Measurements from ENCODE around the gene SPOPL.
"Not testable (repeated sequence)": the region's sequence is repeated elsewhere in the genome, so short reads cannot be mapped to it uniquely, and the experiment has no call there.

SPOPL gene

DNA sequence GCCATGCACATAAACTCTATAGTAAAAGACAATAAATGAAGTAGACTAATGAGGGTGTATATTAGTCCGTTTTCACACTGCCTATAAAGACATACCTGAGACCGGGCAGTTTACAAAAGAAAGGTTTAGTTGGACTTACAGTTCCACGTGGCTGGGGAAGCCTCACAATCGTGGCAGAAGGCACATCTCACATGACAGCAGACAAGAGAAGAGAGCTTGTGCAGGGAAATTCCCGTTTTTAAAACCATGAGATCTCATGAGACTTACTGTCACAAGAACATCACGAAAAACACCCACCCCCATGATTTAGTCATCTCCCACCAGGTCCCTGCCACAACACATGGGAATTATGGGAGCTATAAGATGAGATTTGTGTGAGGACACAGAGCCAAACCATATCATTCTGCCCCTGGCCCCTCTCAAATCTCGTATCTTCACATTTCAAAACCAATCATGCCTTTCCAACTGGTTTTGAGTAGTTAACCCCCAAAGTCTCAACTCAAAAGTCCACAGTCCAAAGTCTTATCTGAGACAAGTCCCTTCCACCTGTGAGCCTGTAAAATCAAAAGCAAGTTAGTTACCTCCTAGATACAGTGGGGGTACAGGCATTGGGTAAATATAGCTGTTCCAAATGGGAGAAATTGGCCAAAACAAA lies 21.6 kb downstream of the SPOPL start:
- not testable (repeated sequence) for DNase-seq

DNA sequence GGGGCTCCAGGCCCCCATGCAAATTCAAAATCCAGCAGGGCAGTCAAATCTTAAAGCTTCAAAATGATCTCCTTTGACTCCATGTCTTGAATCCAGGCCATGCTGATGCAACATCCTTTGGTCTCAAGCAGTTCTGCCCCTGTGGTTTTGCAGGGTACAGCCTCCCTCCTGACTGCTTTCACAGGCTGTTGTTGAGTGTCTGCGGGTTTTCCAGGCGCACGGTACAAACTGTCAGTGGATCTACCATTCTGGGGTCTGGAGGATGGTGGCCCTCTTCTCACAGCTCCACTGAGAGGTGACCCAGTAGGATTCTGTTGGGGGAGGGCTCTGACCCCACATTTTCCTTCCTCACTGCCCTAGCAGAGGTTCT lies 22.1 kb downstream of the SPOPL start:
- DNase-seq: not testable (repeated sequence)

DNA sequence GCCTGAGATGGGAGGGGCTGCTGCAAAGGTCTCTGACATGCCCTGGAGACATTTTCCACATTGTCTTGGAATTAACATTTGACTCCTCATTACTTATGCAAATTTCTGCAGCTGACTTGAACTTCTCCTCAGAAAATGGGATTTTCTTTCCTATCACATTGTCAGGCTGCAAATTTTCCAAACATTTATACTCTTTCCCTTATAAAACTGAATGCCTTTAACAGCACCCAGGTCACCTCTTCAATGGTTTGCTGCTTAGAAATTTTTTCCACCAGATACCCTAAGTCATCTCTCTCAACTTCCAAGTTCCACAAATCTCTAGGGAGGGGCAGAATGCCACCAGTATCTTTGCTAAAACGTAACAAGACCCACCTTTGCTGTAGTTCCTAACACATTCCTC lies 22.8 kb downstream of the SPOPL start:
- not testable (repeated sequence) for DNase-seq

DNA sequence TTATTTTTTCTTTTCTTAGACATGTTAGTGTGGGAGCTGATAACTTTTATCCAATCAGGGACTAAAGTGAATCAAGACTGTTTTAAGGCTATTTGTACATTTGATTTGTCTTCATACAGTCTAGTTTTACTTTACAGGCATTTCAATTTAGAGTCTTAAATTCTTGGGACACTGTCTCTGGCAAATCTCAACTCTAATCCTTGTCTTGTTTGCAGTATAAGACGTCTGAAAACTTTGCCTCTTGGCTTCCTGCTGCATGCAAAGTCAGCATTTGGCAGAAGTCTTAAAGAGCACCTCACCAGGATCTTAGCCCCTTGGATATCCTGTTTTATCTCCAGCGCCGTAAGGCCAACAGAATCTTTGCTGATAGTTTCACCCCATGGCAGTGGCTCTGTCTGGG lies 30.3 kb downstream of the SPOPL start:
- no peak for DNase-seq

DNA sequence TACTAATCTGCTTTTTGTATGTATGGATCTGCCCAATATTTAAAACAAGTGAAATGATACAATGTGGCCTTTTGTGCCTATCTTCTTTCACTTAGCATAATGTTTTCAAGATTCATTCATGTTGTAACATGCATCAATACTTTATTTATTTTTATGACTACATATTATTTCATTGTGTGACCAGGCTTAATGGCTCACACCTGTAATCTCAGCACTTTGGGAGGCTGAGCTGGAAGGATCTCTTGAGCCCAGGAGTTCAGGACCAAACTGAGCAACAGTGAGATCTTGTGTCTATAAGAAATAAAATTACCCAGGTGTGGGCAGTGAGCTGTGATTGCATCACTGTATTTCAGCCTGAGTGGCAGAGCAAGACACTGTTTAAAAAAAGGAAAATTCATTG lies 33.2 kb downstream of the SPOPL start:
- DNase-seq: no peak

DNA sequence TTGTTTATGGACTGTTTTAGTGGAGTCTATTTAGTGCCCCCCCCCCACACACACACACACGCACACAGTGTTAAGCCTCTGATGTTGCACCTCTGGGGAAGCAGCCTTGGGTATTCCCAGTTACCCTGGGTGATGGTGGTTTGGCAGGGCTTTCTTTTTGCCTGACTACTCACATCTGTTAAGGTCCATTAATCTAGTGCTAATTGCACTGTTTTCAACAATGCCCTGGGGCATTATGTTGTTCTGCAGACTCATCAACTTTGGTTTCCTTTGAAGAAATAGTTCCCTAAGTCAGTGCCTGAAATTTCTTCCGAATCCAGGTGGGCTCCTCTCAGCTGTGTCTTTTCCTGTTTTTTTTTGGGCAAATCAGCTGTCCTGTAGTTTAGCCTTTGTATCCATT lies 34.7 kb downstream of the SPOPL start:
- no peak for DNase-seq

DNA sequence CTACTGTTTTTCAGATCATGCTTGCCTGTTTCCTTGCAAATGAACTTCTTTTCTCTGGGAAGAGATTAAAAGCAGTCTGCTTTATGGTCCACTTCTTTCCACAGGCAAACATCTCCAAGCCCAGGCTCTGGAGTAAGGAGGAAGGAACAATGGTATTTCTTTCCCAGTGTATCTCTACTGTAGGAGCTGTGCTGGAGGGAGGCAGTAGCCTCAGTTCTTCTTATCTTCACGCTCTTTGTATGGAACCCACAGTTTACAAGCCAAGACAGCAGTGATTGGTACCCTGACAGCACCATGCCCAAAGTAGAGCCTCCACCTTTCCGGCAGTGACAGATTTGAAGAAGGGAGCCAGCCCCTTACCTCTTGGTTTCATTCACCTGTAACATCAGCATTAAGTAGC lies 35.2 kb downstream of the SPOPL start:
- DNase-seq: no peak

DNA sequence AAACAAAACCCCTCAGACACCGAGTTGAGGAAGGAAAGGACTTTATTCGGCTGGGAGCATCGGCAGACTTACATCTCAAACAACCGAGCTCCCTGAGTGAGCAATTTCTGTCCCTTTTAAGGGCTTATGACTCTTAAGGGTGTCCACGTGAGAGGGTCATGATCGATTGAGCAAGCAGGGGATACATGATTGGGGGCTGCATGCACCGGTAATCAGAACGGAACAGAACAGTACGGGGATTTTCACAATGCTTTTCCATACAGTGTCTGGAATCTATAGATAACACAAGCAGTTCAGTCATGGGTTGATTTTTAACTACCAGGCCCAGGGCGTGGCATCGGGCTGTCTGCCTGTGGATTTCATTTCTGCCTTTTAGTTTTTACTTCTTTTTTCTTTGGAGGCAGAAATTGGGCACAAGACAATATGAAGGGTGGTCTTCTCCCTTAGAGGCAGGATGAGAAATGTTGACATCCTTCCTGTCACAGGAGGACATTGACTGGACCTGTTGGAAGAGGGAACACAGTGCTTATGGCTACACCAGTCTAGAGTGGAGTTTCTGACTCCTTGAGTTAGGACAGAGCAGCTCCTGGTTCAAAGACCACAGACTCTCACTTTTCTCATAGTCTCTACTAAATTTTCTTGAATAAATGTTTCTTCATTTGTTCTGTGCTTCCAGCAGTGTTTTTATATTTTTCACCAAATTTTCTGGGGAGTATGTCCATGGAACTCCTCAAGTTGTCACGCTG lies 35.8 kb downstream of the SPOPL start:
- no peak for DNase-seq

DNA sequence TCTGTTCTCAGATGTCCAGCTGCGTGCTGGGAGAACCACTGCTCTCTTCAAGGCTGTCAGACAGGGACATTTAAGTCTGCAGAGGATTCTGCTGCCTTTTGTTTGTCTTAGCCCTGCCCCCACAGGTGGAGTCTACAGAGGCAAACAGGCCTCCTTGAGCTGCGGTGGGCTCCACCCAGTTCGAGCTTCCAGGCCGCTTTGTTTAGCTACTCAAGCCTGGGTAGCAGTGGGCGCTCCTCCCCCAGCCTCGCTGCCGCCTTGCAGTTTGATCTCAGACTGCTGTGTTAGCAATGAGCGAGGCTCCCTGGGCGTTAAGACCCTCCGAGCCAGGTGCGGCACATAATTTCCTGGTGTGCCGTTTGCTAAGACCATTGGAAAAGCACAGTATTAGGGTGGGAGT lies 42.6 kb downstream of the SPOPL start:
- not testable (repeated sequence) for DNase-seq

DNA sequence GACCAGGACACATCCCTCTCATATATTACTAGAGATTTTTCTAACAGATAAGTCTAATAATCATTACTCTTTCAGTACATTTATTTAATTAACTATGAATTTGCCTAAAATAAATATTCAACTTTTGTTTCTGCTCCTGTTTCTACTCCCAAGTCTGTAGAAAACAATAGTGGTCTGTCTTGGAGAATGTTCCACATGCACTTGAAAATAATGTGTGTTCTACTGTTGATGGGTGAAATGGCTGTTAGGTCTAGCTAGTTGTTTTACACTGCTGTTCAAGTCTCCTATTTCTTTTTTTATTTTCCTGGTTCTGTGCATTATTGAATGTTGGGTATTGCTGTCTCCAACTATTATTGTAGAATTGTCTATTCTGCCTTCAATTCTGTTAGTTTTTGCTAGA lies 47.2 kb downstream of the SPOPL start:
- DNase-seq: no peak

DNA sequence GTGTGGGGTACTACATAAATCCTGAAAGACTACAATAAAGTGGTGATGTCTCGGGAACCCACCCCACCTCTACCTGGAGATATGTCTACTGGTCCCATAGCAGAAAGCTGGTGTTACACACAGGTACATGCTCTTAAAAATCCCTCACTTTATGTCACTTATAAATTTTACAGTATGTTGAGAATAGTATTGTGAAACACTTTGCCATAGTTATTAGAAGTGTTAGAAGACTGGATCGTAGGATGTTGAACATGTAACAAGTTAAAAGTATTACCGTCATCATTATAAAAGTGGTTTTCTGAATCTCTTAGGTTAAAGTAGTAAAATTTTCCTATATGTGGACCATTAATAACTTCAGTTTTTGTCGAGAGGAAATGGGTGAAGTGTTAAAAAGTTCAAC lies 48.6 kb downstream of the SPOPL start:
- DNase-seq: no peak

DNA sequence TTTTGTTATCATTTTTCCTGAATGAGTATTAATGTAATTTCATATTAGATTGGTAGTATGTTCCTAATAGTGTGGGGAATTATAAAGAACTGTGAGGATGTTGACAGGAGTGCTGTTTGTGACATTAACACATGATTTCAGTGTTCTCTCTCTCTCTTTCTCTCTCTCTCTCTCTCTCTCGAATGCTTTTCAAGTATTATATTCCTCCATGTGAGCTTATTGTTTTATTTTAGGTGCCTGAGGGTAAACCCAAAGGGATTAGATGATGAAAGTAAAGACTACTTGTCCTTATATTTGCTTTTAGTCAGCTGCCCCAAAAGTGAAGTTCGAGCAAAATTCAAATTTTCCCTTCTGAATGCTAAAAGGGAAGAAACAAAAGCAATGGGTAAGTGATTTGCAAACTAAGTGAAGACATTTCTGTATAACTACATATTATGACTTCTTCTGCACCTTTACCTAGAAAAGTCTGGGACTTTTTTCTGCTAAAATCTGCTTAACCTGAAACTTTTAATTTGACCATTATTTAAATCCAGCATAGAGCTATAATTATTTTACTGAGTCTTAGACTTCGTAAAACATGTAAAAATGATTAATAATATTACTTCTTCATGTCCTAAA lies 49.2 kb downstream of the SPOPL start:
- no peak for DNase-seq

DNA sequence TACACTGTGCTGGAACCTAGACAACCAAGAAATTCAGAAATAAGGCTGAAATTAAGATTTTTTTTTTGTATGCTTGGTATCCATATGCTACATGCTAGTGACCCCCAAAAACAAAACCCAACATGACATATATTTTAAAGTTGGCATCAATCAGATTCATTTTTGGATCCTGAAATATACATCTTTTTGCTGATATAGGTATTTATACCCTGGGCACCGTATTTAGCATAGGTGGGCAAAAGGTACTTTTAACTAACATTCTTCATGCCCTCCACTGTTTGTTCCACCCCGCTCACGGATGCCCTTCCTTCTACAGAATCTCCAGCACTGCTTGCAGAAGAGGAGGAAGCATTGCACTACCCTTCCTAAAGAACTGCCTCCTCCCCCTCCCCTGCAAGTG lies 52.6 kb downstream of the SPOPL start:
- DNase-seq: no peak

DNA sequence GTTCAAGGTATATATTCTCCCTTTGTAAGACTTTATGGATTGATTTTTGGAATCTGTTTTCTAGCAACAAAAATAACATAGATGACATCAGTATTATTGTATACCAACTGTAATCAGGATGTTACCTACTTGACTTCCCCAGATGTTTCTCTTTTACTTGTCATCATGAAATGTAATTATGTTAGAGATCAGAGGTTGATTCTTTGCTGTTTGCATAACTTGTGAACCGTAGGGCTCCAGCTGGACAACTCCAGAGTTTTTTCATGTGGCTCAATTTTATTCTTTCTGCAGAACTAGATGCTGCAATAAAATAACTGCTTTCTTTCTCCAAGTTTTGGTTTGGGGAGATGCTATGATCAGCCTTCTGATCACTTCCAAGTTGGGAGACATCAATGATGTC lies 58.1 kb downstream of the SPOPL start:
- DNase-seq: no peak

DNA sequence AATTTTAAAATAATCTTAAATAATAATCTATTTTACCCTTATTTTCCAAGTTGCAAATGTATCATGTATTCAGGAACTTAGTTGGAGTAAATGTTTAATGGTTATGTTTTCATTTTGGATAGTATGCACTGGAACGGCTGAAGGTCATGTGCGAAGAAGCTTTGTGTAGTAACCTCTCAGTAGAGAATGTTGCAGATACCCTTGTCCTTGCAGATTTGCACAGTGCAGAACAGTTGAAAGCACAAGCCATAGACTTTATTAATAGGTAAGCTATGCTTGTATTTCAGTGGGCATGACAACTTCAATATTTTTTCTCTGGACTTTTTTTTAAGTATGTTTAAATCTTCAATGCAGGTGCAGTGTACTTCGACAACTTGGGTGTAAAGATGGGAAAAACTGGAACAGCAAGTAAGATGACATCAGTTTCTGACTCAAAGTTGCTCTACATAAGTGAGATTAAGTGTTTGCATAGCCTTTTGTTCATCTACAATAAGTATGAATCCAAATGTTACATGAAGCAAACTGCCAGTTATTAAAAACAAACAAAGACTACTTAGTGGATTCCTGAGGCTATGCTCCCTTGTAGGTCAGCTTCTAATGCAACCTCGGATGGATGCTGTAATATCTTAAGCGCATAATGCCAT lies 63.1 kb downstream of the SPOPL start:
- DNase-seq: no peak

DNA sequence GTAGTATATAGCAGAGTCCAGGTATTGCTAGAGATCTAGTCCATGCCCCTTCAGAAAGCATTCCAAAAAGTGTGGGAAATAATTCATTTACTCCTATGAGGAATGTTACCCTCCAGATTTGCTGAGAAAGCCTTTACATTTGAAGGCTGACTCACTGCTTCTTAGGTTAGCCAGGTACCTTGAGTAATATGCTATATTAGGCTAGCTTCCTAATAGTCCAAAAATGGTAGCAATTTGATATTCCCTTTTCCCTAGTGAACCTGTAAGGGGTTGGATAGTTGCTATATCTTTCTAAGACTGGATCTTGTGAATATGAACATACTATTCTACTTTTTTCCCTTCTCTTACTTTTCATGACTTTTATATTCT lies 63.6 kb downstream of the SPOPL start:
- no peak for DNase-seq

DNA sequence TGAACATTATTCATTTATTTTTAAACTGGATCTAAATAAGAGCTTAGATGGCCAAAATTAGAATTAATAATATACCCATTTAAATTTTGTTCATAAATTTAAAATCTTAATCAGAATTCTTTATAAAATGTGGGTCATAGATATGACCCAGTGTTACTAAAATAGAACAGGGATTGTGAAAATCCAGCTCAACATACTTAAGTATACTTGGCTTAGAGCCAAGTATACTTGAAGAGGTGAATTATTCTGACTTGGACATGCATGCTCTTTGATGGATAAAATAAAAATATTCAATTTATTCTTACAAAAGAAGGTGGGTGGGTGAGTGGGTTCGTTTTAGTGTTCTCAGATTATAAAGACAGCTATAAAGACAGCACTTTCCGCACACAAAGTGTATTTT lies 70.7 kb downstream of the SPOPL start:
- no peak for DNase-seq

DNA sequence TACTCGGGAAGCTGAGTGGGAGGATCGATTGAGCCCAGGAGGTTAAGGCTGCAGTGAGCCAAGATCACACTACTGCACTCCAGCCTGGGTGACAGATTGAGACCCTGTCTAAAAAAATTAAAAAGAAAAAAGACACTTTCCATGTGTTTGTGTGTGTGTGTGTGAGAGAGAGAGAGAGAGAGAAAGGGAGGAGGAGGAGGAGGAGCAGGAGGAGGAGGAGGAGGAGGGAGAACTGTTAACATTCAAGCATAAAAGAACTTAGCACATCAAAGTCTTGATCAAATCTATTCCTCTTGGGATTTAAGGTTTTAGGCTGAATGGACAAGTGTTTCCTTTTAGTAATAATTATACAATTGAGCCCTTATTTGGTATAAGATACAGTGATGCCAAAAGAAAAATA lies 75.5 kb downstream of the SPOPL start:
- no peak for DNase-seq

DNA sequence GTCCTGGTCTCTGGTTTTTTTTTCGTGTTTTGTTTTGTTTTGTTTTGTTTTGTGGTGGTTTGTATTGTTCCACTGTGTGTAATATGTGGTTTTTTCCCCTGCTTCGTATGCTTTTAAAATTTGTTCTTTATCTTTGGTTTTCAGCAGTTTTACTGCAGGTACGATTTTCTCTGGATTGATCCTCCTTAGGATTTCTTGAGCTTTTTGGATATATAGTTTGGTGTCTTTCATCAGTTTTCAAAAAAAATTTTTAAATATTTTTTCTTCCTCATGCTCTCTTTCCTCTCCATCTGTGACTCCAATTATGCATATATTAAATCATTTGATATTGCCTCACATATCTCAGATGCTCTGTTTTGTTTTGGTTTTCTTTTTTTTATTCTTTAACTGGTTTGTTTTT lies 78.0 kb downstream of the SPOPL start:
- no peak for DNase-seq

DNA sequence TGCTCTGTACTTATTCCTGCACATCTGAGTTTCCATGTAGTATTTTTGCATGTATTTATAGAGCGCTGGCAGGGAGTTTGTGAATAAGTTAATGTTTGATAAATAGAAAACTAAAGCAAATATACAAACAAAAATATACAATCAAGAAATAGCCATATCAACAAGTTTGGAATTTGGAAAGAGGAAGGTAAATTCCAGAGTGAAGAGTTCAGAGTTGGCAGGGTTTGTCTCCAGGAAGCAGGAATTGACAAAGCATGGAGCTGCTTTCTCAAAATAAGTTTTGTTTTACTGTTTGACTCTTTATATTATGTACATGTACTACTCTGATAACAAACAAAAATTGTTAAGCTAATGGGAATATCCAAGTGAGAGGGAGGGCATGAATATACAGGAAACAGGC lies 80.3 kb downstream of the SPOPL start:
- DNase-seq: no peak

DNA sequence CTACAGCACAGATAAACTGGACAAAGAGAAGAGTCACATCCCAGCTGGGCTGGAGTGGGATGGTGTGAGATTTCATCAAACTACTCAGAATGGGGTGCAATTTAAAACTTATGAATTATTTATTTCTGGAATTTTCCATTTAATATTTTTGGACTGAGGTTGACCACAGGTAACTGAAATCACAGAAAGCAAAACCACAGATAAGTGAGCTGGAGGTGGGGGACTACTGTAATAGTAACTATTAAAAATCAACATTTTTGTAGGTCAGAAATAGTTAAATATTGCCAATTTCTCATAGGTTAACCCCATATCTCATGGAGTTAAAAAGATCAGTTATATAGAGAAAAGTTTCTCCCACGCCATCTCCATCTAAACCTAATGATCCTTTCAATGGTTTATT lies 88.1 kb downstream of the SPOPL start:
- no peak for DNase-seq

DNA sequence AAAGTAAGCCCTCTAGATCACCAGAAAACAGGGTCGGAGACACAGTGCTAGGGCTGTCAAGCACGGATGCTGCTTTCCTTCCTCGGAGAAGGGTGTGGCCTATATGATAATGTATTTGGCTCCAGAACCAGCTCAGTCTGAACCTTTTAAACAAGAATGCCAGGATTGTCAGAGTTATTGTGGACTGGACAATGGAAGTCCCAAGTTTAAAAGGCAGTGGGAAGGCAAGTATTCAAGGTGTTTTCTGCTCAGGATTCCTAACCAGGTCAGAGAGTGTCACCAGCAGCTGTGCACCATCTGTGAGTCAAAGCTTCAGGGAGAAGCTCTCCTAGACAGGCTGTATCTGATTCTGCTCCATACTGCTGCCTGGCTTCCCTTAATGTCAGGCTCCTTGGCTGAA lies 94.8 kb downstream of the SPOPL start:
- DNase-seq: no peak
